Trophoblast cell (in vitro differentiated cells and primary cell): ENCODE results near the gene MAP4K4.

ENCODE experiments used
- DNase-seq, 2 donors: peaks; one replicate each; pipeline ENCODE4 v3.0.0-alpha.2; 2016
- H2AFZ ChIP-seq: 2 replicates; pipeline ENCODE4 v1.6.1; 2013; ENCODE audit warnings: low read length, moderate library complexity, mild to moderate bottlenecking; ENCODE audit not compliant: insufficient read depth, poor library complexity
- H2AK5ac ChIP-seq: 2 replicates; pipeline ENCODE4 v1.6.1; 2013; ENCODE audit warnings: mild to moderate bottlenecking, low read length
- H2BK120ac ChIP-seq: 2 replicates; pipeline ENCODE4 v1.6.1; 2013; ENCODE audit warnings: low read length, mild to moderate bottlenecking, moderate library complexity; ENCODE audit not compliant: insufficient read depth, poor library complexity
- H2BK12ac ChIP-seq: 2 replicates; pipeline ENCODE4 v1.6.1; 2013; ENCODE audit warnings: mild to moderate bottlenecking, low read length, moderate library complexity
- H2BK5ac ChIP-seq: 2 replicates; pipeline ENCODE4 v1.6.1; 2013; ENCODE audit warnings: low read length, low read depth, moderate library complexity, mild to moderate bottlenecking; ENCODE audit not compliant: poor library complexity
- H3K14ac ChIP-seq: 2 replicates; pipeline ENCODE4 v1.6.1; 2013; ENCODE audit warnings: mild to moderate bottlenecking, low read length
- H3K18ac ChIP-seq: 2 replicates; pipeline ENCODE4 v1.6.1; 2013; ENCODE audit warnings: mild to moderate bottlenecking, low read length
- H3K23ac ChIP-seq: 2 replicates; pipeline ENCODE4 v1.6.1; 2013; ENCODE audit warnings: low read length
- H3K27ac ChIP-seq: 2 replicates; pipeline ENCODE4 v1.5.1; 2013; ENCODE audit warnings: low read depth, mild to moderate bottlenecking, inconsistent platforms, low read length, moderate library complexity
- H3K27me3 ChIP-seq: 2 replicates; pipeline ENCODE4 v1.6.1; 2013; ENCODE audit warnings: inconsistent platforms, mild to moderate bottlenecking, low read length, moderate library complexity; ENCODE audit not compliant: insufficient read depth
- H3K36me3 ChIP-seq, 2 experiments: 1 replicate in 1 of 2; 2 replicates in 1 of 2; pipeline ENCODE4 v1.6.1; 2013; ENCODE audit warnings: low read length in 2 of 2, mild to moderate bottlenecking in 2 of 2, moderate library complexity in 1 of 2; ENCODE audit not compliant: insufficient read depth in 2 of 2, control insufficient read depth in 1 of 2
- H3K4ac ChIP-seq: 2 replicates; pipeline ENCODE4 v1.6.1; 2013; ENCODE audit warnings: low read depth, mild to moderate bottlenecking, low read length, moderate library complexity
- H3K4me1 ChIP-seq, 2 experiments: 1 replicate in 1 of 2; 2 replicates in 1 of 2; pipeline ENCODE4 v1.6.1; 2013; ENCODE audit warnings: low read length in 2 of 2, mild to moderate bottlenecking in 2 of 2, moderate library complexity in 1 of 2; ENCODE audit not compliant: insufficient read depth in 2 of 2, control insufficient read depth in 1 of 2
- H3K4me2 ChIP-seq: 2 replicates; pipeline ENCODE4 v1.6.1; 2013; ENCODE audit warnings: inconsistent platforms, mild to moderate bottlenecking, low read length, moderate library complexity
- H3K4me3 ChIP-seq: 2 replicates; pipeline ENCODE4 v1.5.1; 2013; ENCODE audit warnings: mild to moderate bottlenecking, low read depth, low read length, inconsistent platforms
- H3K79me1 ChIP-seq: one replicate; pipeline ENCODE4 v1.6.1; 2013; ENCODE audit warnings: low read length
- H3K79me2 ChIP-seq: 2 replicates; pipeline ENCODE4 v1.6.1; 2013; ENCODE audit warnings: low read length, mild to moderate bottlenecking; ENCODE audit not compliant: control insufficient read depth, insufficient read depth, poor library complexity
- H3K9ac ChIP-seq: 2 replicates; pipeline ENCODE4 v1.6.1; 2013; ENCODE audit warnings: mild to moderate bottlenecking, low read length
- H3K9me3 ChIP-seq: 2 replicates; pipeline ENCODE4 v1.6.1; 2013; ENCODE audit warnings: low read depth, mild to moderate bottlenecking, control low read depth, inconsistent platforms, low read length; ENCODE audit not compliant: insufficient read depth
- H4K12ac ChIP-seq: 2 replicates; pipeline ENCODE4 v1.6.1; 2013; ENCODE audit warnings: low read depth, mild to moderate bottlenecking, low read length, moderate library complexity
- H4K8ac ChIP-seq: 2 replicates; pipeline ENCODE4 v1.6.1; 2013; ENCODE audit warnings: low read depth, mild to moderate bottlenecking, low read length, moderate library complexity
- H4K91ac ChIP-seq: one replicate; pipeline ENCODE4 v1.6.1; 2013; ENCODE audit warnings: low read depth, mild to moderate bottlenecking, low read length, moderate library complexity
- WGBS: extraction: QIAGEN DNeasy Blood & Tissue Kit; methylation state at CpG from one replicate; pipeline ENCODE4 v1.1.7; 2013; ENCODE audit warnings: missing lambda C conversion rate; ENCODE audit not compliant: insufficient read length, insufficient coverage; ENCODE audit errors: extremely low coverage; 5-methylcytosine and 5-hydroxymethylcytosine counted together

Gene MAP4K4

GRCh38 chr2:101902169-101902568 is 204.7 kb downstream of the MAP4K4 start:
- Histone ChIP-seq H2BK12ac (no peak overlapping the region), H3K79me2 (no peaks in the 10 kb centered on the region), H3K4me2 (no peak overlapping the region), H3K4ac (no peak overlapping the region), H2BK5ac (no peak overlapping the region), H3K18ac (no peak overlapping the region), H2AK5ac (no peak overlapping the region), H3K14ac (no peak overlapping the region), H3K36me3 (peaks cover 2 to 9% of the 10 kb centered on the region in 2 experiments), H4K12ac (no peak overlapping the region), H3K9ac (no peak overlapping the region), H3K79me1 (no peaks in the 10 kb centered on the region), H3K27ac (no peak overlapping the region), H3K4me3 (no peak overlapping the region), H2BK120ac (no peak overlapping the region), H2AFZ (no peak overlapping the region), H4K91ac (no peak overlapping the region), H3K27me3 (no peaks in the 10 kb centered on the region), H3K23ac (no peak overlapping the region), H3K4me1 (no peaks in the 10 kb centered on the region), H3K9me3 (peaks cover 4% of the 10 kb centered on the region), H4K8ac (no peak overlapping the region)
- WGBS: no CpG with 5 or more reads among the region's 2 CpGs
- DNase-seq: no peak

- Histone ChIP-seq H3K14ac (no peak overlapping the region), H3K4me3 (no peak overlapping the region), H3K27ac (no peak overlapping the region), H3K4me2 (no peak overlapping the region), H3K36me3 (no peaks in the 10 kb centered on the region), H2BK12ac (no peak overlapping the region), H3K23ac (no peak overlapping the region), H2AFZ (no peak overlapping the region), H2BK120ac (no peak overlapping the region), H4K8ac (no peak overlapping the region), H4K91ac (no peak overlapping the region), H2BK5ac (no peak overlapping the region), H4K12ac (no peak overlapping the region), H3K4ac (no peak overlapping the region), H3K27me3 (no peaks in the 10 kb centered on the region), H3K79me2 (no peaks in the 10 kb centered on the region), H3K9ac (no peak overlapping the region), H3K9me3 (peaks cover 4% of the 10 kb centered on the region), H2AK5ac (no peak overlapping the region), H3K18ac (no peak overlapping the region), H3K79me1 (no peaks in the 10 kb centered on the region), H3K4me1 (no peaks in the 10 kb centered on the region)
- DNase-seq: no peak
- no CpG with 5 or more reads among the region's 1 CpG for WGBS
Observed at GRCh38 chr2:101904916-101905315, 207.4 kb downstream of the MAP4K4 start.

- Histone ChIP-seq H4K12ac (no peak overlapping the region), H3K14ac (no peak overlapping the region), H4K91ac (no peak overlapping the region), H2BK12ac (no peak overlapping the region), H3K23ac (no peak overlapping the region), H3K36me3 (no peaks in the 10 kb centered on the region), H2BK120ac (no peak overlapping the region), H2AFZ (no peak overlapping the region), H3K27me3 (no peaks in the 10 kb centered on the region), H3K9ac (no peak overlapping the region), H3K4ac (no peak overlapping the region), H2AK5ac (no peak overlapping the region), H3K79me2 (no peaks in the 10 kb centered on the region), H4K8ac (no peak overlapping the region), H3K9me3 (peaks cover 4% of the 10 kb centered on the region), H3K79me1 (no peaks in the 10 kb centered on the region), H3K4me3 (no peak overlapping the region), H3K4me2 (no peak overlapping the region), H2BK5ac (no peak overlapping the region), H3K18ac (no peak overlapping the region), H3K27ac (no peak overlapping the region), H3K4me1 (no peaks in the 10 kb centered on the region)
- no CpG with 5 or more reads among the region's 9 CpGs for WGBS
- no peak for DNase-seq
Observed at GRCh38 chr2:101905746-101906336, 208.3 kb downstream of the MAP4K4 start.

GRCh38 chr2:101909760-101910159 is 212.3 kb downstream of the MAP4K4 start:
- Histone ChIP-seq H3K9me3 (peaks cover 2% of the 10 kb centered on the region), H3K27me3 (no peaks in the 10 kb centered on the region), H2BK5ac (no peak overlapping the region), H2BK120ac (no peak overlapping the region), H2AK5ac (no peak overlapping the region), H2BK12ac (no peak overlapping the region), H3K27ac (no peak overlapping the region), H2AFZ (no peak overlapping the region), H3K9ac (no peak overlapping the region), H3K79me1 (no peaks in the 10 kb centered on the region), H4K8ac (no peak overlapping the region), H4K12ac (no peak overlapping the region), H3K4me1 (no peaks in the 10 kb centered on the region), H3K18ac (no peak overlapping the region), H3K36me3 (no peaks in the 10 kb centered on the region), H3K23ac (no peak overlapping the region), H3K4ac (no peak overlapping the region), H3K79me2 (no peaks in the 10 kb centered on the region), H4K91ac (no peak overlapping the region), H3K4me3 (no peak overlapping the region), H3K14ac (no peak overlapping the region), H3K4me2 (no peak overlapping the region)
- WGBS: no CpG with 5 or more reads among the region's 1 CpG
- no peak for DNase-seq
